Right renal cortex interstitium (tissue), 3 donors: Measurements from ENCODE around the gene GNAS-AS1. TPM values are rescaled to one million over a fixed set of nuclear protein-coding genes. Genes with fewer than 3 reads are reported as not detected.
A peak's percentile ranks its signal among the peaks of the same experiment; 100 is the strongest.

Experiments
- DNase-seq, 3 donors: peaks; one replicate each; pipeline ENCODE4 v3.0.0-alpha.2; 2013; ENCODE audit warnings: low read depth in 3 of 3, low spot score in 2 of 3
- polyA plus RNA-seq, 3 donors: library from polyadenylated mRNA; unstranded; fragments of 120-200 nt; gene quantifications; one replicate each; pipeline ENCODE4 v1.2.1, GENCODE V29; 2013; ENCODE audit not compliant: insufficient read length in 3 of 3

GNAS-AS1 gene
- 1 to 10 TPM in 2 of 3 donors, under 1 TPM in 1; 0.75 to 1.3 (median 1.2) TPM for polyA plus RNA-seq

GRCh38 chr20:58850693-58851174, at the start of gene GNAS-AS1:
Gene GNAS-AS1, minus strand, starts transcription at chr20:58850902.
- DNase-seq, result peak in 1 of 3 donors; percentile 76

DNA sequence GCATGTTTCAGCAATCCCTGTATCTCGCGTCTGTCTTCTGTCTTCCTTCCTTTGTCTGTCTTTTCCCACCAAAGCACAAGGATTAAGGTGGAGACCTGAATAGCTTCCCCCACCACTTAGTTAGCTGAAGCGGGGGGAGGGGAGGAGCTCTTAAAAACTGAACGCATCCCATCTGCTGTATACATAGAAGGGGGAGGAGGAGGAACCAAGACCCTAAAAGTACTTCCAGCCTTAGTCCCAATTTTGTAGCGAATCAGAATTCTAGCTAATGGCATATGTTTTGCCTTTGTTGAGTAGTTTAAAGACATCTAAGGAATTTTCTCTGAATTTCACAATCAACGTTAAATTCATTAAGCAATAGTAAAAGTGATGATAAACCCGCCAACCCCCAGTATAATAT, 49.7 kb upstream of the GNAS-AS1 start:
- no peak for DNase-seq

DNA sequence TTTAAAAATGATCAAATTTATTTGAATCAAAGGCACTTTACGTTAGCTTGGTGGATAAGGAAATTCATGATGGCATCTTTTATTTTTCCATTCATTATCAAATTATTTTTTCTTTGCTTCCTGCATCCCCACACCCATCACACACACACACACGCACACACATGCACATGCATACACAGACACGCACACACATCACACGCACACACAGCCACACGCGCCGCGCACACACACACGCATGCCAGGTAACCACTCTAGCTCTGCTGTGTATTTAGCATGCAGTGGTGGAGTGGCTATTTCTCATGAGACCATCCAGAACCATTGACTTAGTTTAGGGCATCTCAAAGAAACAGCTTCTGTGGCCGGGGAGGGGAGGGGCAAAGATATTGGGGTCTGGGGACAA, 48.8 kb upstream of the GNAS-AS1 start:
- DNase-seq, result no peak

DNA sequence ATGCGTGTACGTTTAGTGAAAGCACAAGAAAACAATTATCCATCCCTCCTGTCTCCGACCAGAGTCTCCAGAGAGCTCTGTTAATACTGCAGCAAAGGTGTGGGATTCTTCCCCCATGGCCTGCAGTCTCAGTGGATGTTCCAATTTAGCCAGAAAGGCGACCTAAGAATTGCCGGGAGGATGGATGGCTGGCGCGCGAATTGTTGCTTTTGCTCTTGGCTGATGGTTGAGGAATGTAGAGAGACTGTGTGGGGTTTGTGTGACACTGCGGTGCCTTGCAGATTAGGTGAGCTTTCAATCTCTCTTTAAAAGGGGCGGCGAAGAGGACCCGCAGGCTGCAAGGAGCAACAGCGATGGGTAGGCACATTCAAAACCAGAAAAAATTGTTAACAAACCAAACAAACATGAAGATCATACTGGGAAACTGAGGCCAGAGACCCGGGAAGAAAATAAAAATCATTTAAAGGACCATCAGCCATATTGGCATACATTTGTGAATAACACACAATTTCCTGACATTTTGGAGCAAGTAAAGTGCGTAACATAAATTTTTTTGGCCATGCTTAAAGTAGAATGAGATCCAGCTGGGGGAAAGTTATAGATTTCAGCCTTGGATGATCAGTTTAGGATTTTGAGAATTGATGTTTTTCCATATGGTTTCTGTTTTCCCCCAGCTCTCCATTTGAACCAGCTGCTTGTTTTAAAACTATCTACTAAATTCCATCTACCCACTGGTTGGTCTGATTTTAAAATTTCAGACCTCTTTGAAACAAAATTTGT, 48.1 kb upstream of the GNAS-AS1 start:
- no peak for DNase-seq

- DNase-seq, result no peak
These were observed 46.8 kb upstream of the GNAS-AS1 start for GRCh38 chr20:58897488-58897887.

DNA sequence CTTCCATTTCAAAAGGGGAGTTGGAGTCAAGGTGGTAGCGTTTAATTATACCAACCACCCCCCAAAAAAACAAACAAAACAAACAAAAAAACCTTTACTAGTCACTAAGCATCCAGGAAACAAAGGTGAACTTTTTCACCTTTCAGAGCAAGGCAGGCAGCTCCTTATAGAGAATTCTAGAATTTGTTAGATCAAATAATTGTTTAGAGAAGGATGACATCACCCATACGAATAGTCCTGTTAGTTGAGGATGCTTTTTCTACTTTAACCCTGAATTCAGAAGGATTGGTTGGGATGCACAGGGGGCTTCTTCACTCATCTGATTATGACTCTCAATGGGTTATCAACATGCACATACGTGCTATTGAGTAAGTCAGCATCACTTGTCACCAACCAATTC, 46.1 kb upstream of the GNAS-AS1 start:
- DNase-seq, result no peak

GRCh38 chr20:58895448-58896180, 44.9 kb upstream of the GNAS-AS1 start:
- no peak for DNase-seq

DNA sequence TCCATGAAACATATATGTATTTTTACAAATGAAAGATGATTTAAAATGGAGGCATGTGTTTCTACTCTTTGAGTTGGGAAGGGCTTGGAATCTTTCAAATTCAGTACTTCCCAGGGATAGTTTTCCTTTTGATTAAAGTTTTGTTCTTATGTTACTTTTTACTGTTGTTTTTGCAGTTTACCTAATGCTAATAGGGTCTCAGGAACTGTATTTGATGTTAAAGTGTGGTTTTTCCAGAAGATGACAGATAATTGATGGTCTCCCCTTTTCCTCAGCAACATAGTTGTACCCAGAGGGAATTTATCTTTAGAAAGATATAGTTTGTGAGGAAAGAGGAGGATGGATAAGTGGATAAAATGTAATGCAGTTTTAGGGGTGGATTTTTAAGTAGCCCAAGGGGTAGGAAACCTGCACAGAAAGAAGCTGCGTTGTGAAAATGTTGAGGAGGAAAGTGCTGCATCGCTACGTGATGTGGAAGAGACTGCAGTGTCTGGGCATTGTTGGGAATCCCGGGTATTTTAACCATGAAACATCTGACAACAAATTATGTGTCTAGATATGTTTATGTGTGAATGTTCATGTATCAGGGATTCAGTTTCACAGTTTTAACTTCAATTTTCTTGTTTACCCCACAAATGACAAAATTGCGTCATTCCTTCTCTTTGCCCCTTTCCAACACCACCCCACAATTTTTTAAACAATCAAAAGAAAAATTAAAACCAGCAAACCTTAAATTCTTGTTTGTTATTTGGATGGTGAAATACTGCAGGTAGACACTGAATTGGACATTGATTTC, 44.1 kb upstream of the GNAS-AS1 start:
- DNase-seq, result no peak

GRCh38 chr20:58893355-58894120, 42.8 kb upstream of the GNAS-AS1 start:
- DNase-seq, result no peak

DNA sequence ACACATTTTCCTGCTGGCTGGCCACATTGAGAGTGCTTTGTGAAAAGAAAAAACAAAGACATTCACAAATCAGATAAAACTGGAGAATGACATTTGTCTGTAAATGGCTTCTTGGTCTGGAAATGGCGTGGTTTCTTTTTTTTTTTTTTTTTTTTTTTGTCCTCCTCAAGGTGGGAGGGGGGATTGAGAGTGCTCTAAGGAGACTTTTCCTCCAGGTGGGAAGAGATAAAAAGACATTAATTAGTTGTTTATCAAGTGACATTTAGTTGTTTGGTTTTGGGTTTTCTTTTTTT, 42.2 kb upstream of the GNAS-AS1 start:
- DNase-seq, result no peak

- DNase-seq, result peak in 1 of 3 donors; percentile 50
These were observed 41.6 kb upstream of the GNAS-AS1 start for GRCh38 chr20:58892141-58892931.

DNA sequence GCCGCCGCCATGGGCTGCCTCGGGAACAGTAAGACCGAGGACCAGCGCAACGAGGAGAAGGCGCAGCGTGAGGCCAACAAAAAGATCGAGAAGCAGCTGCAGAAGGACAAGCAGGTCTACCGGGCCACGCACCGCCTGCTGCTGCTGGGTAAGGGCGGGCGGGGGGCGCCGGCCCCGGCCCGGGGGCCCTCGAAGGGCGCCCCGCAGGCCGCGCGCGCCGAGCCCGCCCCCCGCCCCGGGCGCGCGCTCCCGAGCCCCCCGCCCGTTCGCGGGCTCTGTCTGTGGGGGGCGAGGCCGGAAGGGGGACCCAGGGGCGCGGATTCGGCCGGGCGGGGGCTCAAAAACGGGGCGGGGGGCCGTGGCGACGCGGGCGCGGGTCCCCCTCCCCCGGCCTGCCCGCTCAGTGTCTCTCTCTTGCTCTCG, 41.0 kb upstream of the GNAS-AS1 start:
- no peak for DNase-seq

DNA sequence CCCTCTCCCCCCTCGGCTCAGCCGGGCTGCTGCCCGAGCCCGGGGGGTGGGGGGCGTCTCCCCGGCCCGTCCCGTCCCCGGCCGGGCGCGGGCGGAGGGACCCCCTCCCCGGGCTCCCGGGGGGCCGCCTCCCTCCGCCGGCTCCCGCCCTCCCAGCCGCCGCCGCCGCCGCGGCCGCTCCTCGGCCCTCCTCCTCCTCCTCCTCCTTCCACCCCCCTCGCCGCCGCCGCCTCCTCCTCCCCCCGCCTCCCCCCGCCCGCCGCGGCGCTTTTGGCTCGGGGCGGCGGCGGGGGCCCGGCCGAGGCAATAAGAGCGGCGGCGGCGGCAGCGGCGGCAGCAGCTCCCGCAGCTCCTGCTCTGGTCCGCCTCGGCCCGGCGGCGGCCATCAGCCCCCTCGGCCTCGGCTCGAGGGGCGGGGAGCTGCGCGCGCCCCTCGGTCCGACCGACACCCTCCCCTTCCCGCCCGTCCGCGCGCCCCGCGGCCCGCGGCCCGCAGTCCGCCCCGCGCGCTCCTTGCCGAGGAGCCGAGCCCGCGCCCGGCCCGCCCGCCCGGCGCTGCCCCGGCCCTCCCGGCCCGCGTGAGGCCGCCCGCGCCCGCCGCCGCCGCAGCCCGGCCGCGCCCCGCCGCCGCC, 40.5 kb upstream of the GNAS-AS1 start:
- no peak for DNase-seq

DNA sequence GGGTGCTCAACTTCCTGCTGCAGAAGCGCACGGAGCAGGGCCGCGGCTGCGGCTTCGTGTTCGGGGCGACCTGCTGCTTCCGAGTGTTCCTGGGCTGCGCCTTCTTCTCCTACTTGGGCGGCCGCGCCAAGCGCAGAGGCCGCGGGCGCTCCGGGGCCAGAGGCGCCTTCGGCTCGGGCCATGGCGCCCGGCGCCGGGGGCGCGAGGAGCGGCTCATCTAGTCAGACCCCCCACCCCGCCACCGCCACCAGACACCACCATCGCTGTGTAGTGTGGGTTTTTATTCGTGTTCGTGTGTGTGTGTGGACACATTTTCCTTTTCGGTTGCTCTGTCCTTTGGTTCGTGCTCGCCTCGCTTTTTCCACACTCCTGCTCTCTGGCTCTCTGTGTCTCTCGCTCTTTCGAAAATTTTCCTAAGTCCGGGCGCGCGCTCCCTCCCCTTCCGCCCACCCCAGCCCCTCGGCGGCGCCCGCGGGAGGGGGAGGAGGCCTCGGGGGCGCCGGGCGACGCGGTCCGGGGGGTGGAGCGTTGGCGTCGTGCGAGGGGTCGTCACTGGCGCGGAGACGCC, 39.9 kb upstream of the GNAS-AS1 start:
- peak; percentile 81 to 84 (median 84) for DNase-seq

DNA sequence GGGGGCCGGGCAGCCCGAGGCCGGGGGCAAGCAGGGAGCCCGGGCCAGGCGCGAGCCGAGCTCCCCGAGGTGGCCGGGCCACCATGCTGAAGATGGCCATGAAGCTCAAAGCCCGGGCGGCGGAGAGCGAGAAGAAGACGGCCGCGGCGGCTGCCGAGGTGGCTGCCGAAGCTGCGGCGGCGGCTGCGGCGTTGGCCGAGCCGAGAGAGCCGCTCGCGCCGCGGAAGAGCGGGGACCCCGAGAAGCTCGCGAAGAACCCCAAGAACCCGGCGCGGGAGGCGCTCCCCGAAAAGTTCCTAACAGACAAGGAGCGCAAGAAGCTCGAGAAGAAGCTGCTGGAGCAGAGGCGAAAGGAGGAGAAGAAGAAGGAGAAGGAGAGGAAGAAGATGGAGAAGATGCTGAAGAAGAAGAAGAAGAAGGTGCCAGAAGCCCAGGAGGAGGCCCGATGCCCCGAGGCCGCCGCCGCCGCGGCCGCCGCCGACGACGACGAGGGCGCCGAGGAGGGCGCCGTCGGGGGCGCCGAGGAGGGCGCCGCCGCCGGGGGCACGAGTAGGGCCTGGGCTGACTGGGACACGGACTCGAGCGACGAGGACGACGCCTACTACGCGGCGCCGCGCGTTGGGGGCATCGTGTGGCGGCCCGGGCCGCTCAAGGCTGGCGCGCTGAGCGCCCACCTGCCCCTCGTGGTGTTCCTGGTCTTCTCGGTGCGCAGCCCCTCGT, 39.3 kb upstream of the GNAS-AS1 start:
- DNase-seq, result no peak

DNA sequence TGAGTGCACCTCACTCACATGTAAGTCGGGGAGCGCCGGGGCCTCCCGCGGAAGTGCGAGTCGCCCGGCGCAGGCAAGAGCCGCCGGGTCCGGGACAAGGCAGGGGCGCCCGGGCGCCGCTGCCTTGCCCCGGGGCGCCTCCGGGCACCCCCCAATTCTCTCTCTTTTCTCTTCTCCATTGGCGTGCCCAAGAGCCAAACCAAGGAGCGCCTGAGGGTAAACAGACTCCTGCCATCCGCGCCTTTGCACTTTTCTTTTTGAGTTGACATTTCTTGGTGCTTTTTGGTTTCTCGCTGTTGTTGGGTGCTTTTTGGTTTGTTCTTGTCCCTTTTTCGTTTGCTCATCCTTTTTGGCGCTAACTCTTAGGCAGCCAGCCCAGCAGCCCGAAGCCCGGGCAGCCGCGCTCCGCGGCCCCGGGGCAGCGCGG, 38.6 kb upstream of the GNAS-AS1 start:
- DNase-seq, result no peak

- DNase-seq, result peak in 1 of 3 donors; percentile 53
These were observed 38.0 kb upstream of the GNAS-AS1 start for GRCh38 chr20:58888521-58889333.
